Measurements from ENCODE around the gene GLDN.

GRCh38 chr15:51382787-51383186, 41.3 kb downstream of the GLDN start:
- TF ChIP-seq CTCF (IDR thresholded peaks at IDR 0.05) (peak in 1 of 4 experiments; percentile 17), POLR2A (IDR thresholded peaks at IDR 0.05) (no peak)
